Upper lobe of left lung (tissue), 6 donors: ENCODE data around the gene RNU1-2. TPM values are rescaled to one million over a fixed set of nuclear protein-coding genes. Genes with fewer than 3 reads are reported as not detected.
"Not testable (repeated sequence)": the region's sequence is repeated elsewhere in the genome, so short reads cannot be mapped to it uniquely, and the experiment has no call there.

Source experiments
- ATAC-seq, 2 donors: fragments of 200-7000 bp; cut with Tn5 transposase; one replicate each; pipeline ENCODE4 v1.9.1; 2022; ENCODE audit warnings: mild to moderate bottlenecking in 2 of 2, moderate library complexity in 2 of 2; ENCODE audit not compliant: low FRiP score in 2 of 2
- DNase-seq, 2 donors: peaks; one replicate each; pipeline ENCODE4 v3.0.0-alpha.2; 2019 to 2020
- H3K27ac ChIP-seq, 4 donors: fragments of 200-600 bp; sonication (generic); one replicate each; pipeline ENCODE4 v1.5.1; 2016 to 2019
- H3K27me3 ChIP-seq, 4 donors: fragments of 200-600 bp; sonication (generic); one replicate each; pipeline ENCODE4 v1.5.1; 2017 to 2019
- H3K36me3 ChIP-seq, 4 donors: fragments of 200-600 bp; sonication (generic); one replicate each; pipeline ENCODE4 v1.5.1; 2016 to 2019
- H3K4me1 ChIP-seq, 4 donors: fragments of 200-600 bp; sonication (generic); one replicate each; pipeline ENCODE4 v1.5.1; 2018 to 2019
- H3K4me3 ChIP-seq, 4 donors: fragments of 200-600 bp; sonication (generic); one replicate each; pipeline ENCODE4 v1.5.1; 2017 to 2019; ENCODE audit warnings: mild to moderate bottlenecking in 2 of 4, moderate library complexity in 1 of 4
- H3K9me3 ChIP-seq, 4 donors: fragments of 200-600 bp; sonication (generic); one replicate each; pipeline ENCODE4 v1.5.1; 2018 to 2019
- EP300 ChIP-seq, 4 donors: sonication (generic); formaldehyde crosslinking; IDR thresholded peaks; one replicate each; pipeline ENCODE4 v1.5.1; 2017; ENCODE audit warnings: antibody characterized with exemption in 4 of 4, control low read depth in 2 of 4
- POLR2A ChIP-seq, 4 donors: fragments of 450-650 bp; IDR thresholded peaks; one replicate each; pipeline ENCODE4 v1.5.1; 2016 to 2017; ENCODE audit warnings: antibody characterized with exemption in 4 of 4, mild to moderate bottlenecking in 2 of 4
- POLR2AphosphoS5 ChIP-seq, 2 donors: sonication (generic); formaldehyde crosslinking; IDR thresholded peaks; one replicate each; pipeline ENCODE4 v1.5.1; 2017; ENCODE audit warnings: antibody characterized with exemption in 2 of 2
- WGBS, 2 donors: methylation state at CpG; one replicate each; pipeline ENCODE4 v1.1.5; 2017 to 2018; 5-methylcytosine and 5-hydroxymethylcytosine counted together
- small RNA-seq, 4 donors: library from RNA; depleted of rRNA; stranded (forward); fragments of <200 nt; gene quantifications; one replicate each; pipeline ENCODE3, GENCODE V24; 2016
- total RNA-seq, 6 donors: library from RNA; depleted of rRNA in 4 of 6; stranded (reverse); fragments of >200 nt in 4 of 6; gene quantifications; one replicate each; pipeline versions ENCODE4 v1.1.0 to v1.2.1, GENCODE V29; 2016 to 2021
- TF ChIP-seq, protein P1 (sequence below), 6 experiments: fragments of 450-650 bp in 4 of 6; fragments of 200-600 bp in 2 of 6; sonication (generic) in 2 of 6; IDR thresholded peaks; one replicate each; pipeline ENCODE4 v1.5.1; 2016 to 2019; ENCODE audit warnings: antibody characterized with exemption in 6 of 6
- donor health status: DM: no; HTN: no; CAD: no; lungs with moderate emphysema.
- donor health status: DM: no; HTN: yes; CAD: no; lungs with severe emphysema.

RNU1-2 gene
- total RNA-seq, 6 donors from 2014 or later: under 0.01 to 14,413 (median 1,360) TPM

GRCh38 chr1:16938351-16939321 is 42.9 kb downstream of the RNU1-2 start:
- no peaks in the 10 kb centered on the region for H3K27me3 ChIP-seq
- H3K4me3 ChIP-seq: no peak overlapping the region
- WGBS, 2 donors: 79 to 91% methylated on average over 40 to 51 of the region's 51 CpGs
- H3K27ac ChIP-seq: no peak overlapping the region
- peaks cover 0 to 68% (median 27%) of the 10 kb centered on the region in 4 donors for H3K36me3 ChIP-seq
- no peaks in the 10 kb centered on the region for H3K4me1 ChIP-seq
- DNase-seq (no peak), ATAC-seq (peak in 1 of 2 donors; percentile 3)
- TF ChIP-seq, protein P1, sequence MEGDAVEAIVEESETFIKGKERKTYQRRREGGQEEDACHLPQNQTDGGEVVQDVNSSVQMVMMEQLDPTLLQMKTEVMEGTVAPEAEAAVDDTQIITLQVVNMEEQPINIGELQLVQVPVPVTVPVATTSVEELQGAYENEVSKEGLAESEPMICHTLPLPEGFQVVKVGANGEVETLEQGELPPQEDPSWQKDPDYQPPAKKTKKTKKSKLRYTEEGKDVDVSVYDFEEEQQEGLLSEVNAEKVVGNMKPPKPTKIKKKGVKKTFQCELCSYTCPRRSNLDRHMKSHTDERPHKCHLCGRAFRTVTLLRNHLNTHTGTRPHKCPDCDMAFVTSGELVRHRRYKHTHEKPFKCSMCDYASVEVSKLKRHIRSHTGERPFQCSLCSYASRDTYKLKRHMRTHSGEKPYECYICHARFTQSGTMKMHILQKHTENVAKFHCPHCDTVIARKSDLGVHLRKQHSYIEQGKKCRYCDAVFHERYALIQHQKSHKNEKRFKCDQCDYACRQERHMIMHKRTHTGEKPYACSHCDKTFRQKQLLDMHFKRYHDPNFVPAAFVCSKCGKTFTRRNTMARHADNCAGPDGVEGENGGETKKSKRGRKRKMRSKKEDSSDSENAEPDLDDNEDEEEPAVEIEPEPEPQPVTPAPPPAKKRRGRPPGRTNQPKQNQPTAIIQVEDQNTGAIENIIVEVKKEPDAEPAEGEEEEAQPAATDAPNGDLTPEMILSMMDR (IDR thresholded peaks at IDR 0.05): no peak
- TF ChIP-seq POLR2A (IDR thresholded peaks at IDR 0.05) (no peak), POLR2AphosphoS5 (IDR thresholded peaks at IDR 0.05) (no peak), EP300 (IDR thresholded peaks at IDR 0.05) (no peak)
- no peaks in the 10 kb centered on the region for H3K9me3 ChIP-seq

- not testable (repeated sequence) for H3K4me3 ChIP-seq, H3K9me3 ChIP-seq, H3K4me1 ChIP-seq, H3K27me3 ChIP-seq, H3K27ac ChIP-seq
- peaks cover 0 to 71% (median 30%) of the 10 kb centered on the region in 4 donors for H3K36me3 ChIP-seq
- ATAC-seq (peak in 1 of 2 donors; percentile 18), DNase-seq (peak in 1 of 2 donors; percentile 83)
- 96 to 97% methylated on average over 32 of the region's 32 CpGs for WGBS, 2 donors
Measured at GRCh38 chr1:16939386-16940180, 43.8 kb downstream of the RNU1-2 start.

DNA sequence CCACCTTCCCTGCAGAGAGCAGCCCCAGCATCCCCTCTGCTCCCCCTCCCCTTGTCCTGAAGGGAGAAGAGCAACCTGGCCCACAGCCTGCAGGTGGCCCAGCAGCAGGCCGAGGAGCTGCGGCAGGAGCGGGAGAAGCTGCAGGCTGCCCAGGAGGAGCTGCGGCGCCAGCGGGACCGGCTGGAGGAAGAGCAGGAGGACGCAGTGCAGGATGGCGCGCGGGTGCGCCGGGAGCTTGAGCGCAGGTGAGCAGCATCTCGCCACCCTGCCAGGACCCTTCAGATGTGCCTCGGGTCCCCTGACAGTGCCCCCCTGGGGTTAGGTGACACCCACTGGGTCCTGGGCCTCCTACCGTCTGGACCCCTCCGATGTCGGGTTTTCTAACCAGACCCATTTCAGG is 48.3 kb downstream of the RNU1-2 start:
- H3K4me3 ChIP-seq: no peak overlapping the region
- no peaks in the 10 kb centered on the region for H3K27me3 ChIP-seq
- DNase-seq (no peak), ATAC-seq (no peak)
- H3K9me3 ChIP-seq: no peaks in the 10 kb centered on the region
- peaks cover 0 to 73% (median 32%) of the 10 kb centered on the region in 4 donors for H3K36me3 ChIP-seq
- WGBS, 2 donors: 89 to 92% methylated on average over 19 of the region's 19 CpGs
- no peak overlapping the region for H3K27ac ChIP-seq
- H3K4me1 ChIP-seq: no peaks in the 10 kb centered on the region
- TF ChIP-seq EP300 (IDR thresholded peaks at IDR 0.05) (no peak), POLR2A (IDR thresholded peaks at IDR 0.05) (no peak), POLR2AphosphoS5 (IDR thresholded peaks at IDR 0.05) (no peak)
- TF ChIP-seq, protein P1 (IDR thresholded peaks at IDR 0.05): no peak

DNA sequence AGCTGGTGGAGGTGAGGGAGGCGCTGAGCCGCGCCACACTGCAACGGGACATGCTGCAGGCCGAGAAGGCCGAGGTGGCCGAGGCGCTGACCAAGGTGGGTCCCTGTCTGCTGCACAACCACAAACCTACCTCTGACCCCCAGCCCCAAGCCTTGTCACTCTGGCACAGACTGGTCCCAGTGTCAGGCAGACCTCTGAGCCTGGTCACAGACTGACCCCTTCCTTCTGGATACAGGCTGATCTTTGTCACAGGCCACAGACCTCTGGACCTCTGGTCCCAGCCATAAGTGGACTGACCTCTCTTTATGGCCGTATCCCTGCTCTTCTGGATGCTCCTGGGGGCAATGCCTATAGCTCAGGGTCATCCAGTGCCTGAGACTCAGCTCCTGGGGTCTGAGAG is 49.7 kb downstream of the RNU1-2 start:
- H3K4me3 ChIP-seq, H3K27ac ChIP-seq, H3K9me3 ChIP-seq, DNase-seq, H3K27me3 ChIP-seq, H3K4me1 ChIP-seq: not testable (repeated sequence)
- peaks cover 0 to 62% (median 31%) of the 10 kb centered on the region in 4 donors for H3K36me3 ChIP-seq
- ATAC-seq: peak in 1 of 2 donors; percentile 2
- WGBS, 2 donors: 89 to 95% methylated on average over 9 of the region's 9 CpGs

Small RNA genes within 50 kb of the gene (small RNA-seq; reads per million reads assigned to genes)
- gene MIR3675: 0 reads per million in 4 donors
- 0 to 0.07 (median 0) reads per million in 4 donors for gene RNU1-2
- 0 reads per million in 4 donors for gene RNU1-5P

Other genes starting within 250 kb of the RNU1-2 start
- over 10,000 TPM in 1 of 6 donors, 1,000 to 10,000 TPM in 2, under 1 TPM in 3; under 0.01 to 14,413 (median 1,360) TPM for gene RNU1-3, start 229.0 kb upstream of the RNU1-2 start, total RNA-seq
- gene RNU1-4, start 155.5 kb upstream of the RNU1-2 start, total RNA-seq: over 10,000 TPM in 1 of 6 donors, 1,000 to 10,000 TPM in 2, under 1 TPM in 3; under 0.01 to 14,413 (median 1,360) TPM
- gene CROCC, start 26.0 kb downstream of the RNU1-2 start, total RNA-seq: 100 to 1,000 TPM in 2 of 6 donors, 10 to 100 TPM in 4; 21.0 to 184 (median 48.9) TPM
- 10 to 100 TPM in 2 of 6 donors, 1 to 10 TPM in 4; 2.1 to 21.7 (median 7.2) TPM for gene MFAP2, start 84.6 kb downstream of the RNU1-2 start, total RNA-seq
- gene ATP13A2, start 115.9 kb downstream of the RNU1-2 start, total RNA-seq: 100 to 1,000 TPM in 1 of 6 donors, 10 to 100 TPM in 5; 39.2 to 110 (median 66.5) TPM
- gene SDHB, start 158.1 kb downstream of the RNU1-2 start, total RNA-seq: 10 to 100 TPM; 37.7 to 98.7 (median 74.8) TPM
- 10 to 100 TPM in 2 of 6 donors, 1 to 10 TPM in 4; 1.9 to 25.2 (median 4.9) TPM for gene PADI2, start 223.5 kb downstream of the RNU1-2 start, total RNA-seq